UCSD-AML1 (cell line): ENCODE data around the gene MBD4.
A peak's percentile ranks its signal among the peaks of the same experiment; 100 is the strongest.
"Not testable (repeated sequence)": the region's sequence is repeated elsewhere in the genome, so short reads cannot be mapped to it uniquely, and the experiment has no call there.

ENCODE experiments used
- DNase-seq: peaks from one replicate; lab custom pipeline; 2025; ENCODE audit not compliant: unreplicated experiment; lab: John Stamatoyannopoulos, UW

The MBD4 gene

GRCh38 chr3:129432671-129433070, 7.1 kb downstream of the MBD4 start:
- no peak for DNase-seq

- DNase-seq, result peak; percentile 72
Measured at GRCh38 chr3:129432036-129432435, 7.7 kb downstream of the MBD4 start.

- DNase-seq, result no peak
Measured at GRCh38 chr3:129429602-129430001, 10.1 kb downstream of the MBD4 start.

GRCh38 chr3:129429080-129429451, 10.7 kb downstream of the MBD4 start:
- DNase-seq, result no peak

- DNase-seq, result no peak
Measured at GRCh38 chr3:129428376-129429079, 11.2 kb downstream of the MBD4 start, which contains the start of gene EFCAB12. Gene EFCAB12, minus strand, starts transcription at chr3:129428636. Its CDS starts 148 bp downstream, at chr3:129428488.

- no peak for DNase-seq
Measured at GRCh38 chr3:129428007-129428375, 11.8 kb downstream of the MBD4 start.

- no peak for DNase-seq
Measured at GRCh38 chr3:129425619-129426018, 14.1 kb downstream of the MBD4 start.

- DNase-seq, result no peak
Measured at GRCh38 chr3:129425213-129425612, 14.5 kb downstream of the MBD4 start.

- DNase-seq, result peak; percentile 31
Measured at GRCh38 chr3:129424185-129424841, 15.4 kb downstream of the MBD4 start.

- DNase-seq, result no peak
Measured at GRCh38 chr3:129422897-129423296, 16.9 kb downstream of the MBD4 start.

GRCh38 chr3:129421988-129422745, 17.6 kb downstream of the MBD4 start:
- DNase-seq, result no peak

GRCh38 chr3:129421236-129421883, 18.4 kb downstream of the MBD4 start:
- DNase-seq, result no peak

- DNase-seq, result no peak
Measured at GRCh38 chr3:129419476-129419875, 20.3 kb downstream of the MBD4 start.

- DNase-seq, result no peak
Measured at GRCh38 chr3:129418041-129418973, 21.4 kb downstream of the MBD4 start.

- DNase-seq, result no peak
Measured at GRCh38 chr3:129417326-129417725, 22.4 kb downstream of the MBD4 start.

- no peak for DNase-seq
Measured at GRCh38 chr3:129416415-129416814, 23.3 kb downstream of the MBD4 start.

GRCh38 chr3:129415830-129416229, 23.9 kb downstream of the MBD4 start:
- no peak for DNase-seq

- DNase-seq, result no peak
Measured at GRCh38 chr3:129415378-129415777, 24.4 kb downstream of the MBD4 start.

- no peak for DNase-seq
Measured at GRCh38 chr3:129413687-129414506, 25.9 kb downstream of the MBD4 start.

- not testable (repeated sequence) for DNase-seq
Measured at GRCh38 chr3:129413238-129413637, 26.5 kb downstream of the MBD4 start.
